HG03103 (cell line): ENCODE data around the gene PROM1.

Experiments used
- ATAC-seq: cut with Tn5 transposase; IDR thresholded peaks from one replicate; pipeline ENCODE4 v1.9.1; 2021; ENCODE audit warnings: low read depth; ENCODE audit not compliant: unreplicated experiment

Gene PROM1

DNA sequence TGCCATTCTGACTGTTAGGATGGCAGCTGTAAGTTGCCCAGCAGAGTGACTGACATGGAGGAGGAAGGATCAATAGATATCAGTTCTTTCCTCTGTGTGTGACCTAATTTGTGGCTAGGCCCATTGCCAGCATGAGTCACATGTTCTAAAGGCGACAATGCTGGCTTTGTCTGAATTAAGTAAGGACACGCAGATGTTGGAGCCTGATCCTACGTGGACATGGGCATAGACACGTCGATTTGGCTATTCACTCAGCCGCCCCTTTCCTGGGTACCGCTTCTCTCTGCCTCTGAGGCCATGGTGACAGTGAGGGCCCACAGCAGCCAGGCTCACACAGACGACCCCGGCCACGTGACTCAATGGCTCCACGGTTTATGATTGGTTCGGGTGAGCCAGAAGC is 16.3 kb downstream of the PROM1 start:
- ATAC-seq: no peak

DNA sequence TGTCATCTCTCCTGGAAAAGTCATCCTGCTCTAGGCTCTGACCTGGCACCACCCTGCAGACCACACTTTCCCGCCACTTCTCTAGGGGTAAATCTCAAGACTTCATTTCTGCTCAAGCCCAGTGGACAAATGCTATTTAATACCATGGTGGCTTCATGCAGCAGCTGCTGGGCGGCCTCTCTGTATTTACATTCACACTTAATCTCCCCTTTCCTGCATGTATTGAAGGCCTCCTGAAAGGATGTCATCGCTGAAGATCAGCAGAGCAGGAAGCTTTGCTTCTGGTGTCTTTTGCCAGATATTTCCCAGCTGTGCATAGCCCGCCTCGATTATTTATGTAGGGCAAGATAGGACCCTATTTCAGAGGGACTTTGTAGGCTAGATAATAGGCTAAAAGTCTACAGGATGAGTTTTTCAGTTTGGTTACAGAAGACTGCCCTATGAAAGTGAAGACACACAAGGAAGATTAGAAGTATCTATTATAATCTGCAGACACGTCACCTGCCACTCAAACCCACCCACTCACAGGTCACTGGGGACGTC is 17.2 kb downstream of the PROM1 start:
- no peak for ATAC-seq

DNA sequence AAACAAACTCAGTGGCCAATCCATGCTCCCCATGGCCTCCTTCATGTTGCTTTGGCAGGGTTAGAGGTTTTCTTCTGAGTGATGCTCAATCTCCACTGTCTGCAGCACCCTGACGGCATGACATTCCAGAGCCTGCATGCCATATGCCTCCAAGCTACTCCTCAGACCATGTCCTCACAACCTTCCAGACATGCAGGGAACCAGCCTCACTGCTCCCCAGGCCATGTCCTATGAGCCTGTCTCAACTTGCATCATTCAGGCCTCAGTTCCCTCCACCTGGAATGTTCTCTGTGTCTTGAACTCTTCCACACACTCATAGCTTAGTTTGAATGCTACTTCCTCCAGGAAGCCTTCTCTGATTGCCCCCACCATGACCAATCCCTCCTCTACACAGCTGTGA is 18.8 kb downstream of the PROM1 start:
- ATAC-seq: no peak

DNA sequence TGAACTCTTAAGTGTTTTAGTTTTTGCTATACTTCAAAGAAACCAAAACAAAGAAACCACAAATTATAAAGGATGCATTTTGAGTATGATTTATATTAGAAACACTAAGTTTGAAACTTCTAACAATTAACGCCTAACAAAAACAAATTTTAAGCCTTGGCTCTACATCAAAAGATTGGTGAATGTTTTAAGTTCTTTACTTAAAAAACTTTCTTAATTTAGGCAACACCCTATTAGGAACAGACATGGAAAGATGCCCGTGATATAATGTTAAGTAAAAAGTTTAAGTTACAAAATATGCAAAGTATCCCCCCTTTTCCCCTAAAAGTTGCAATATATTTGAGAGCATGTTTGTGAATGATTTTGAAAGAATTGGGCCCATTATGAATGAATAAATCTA is 21.2 kb downstream of the PROM1 start:
- no peak for ATAC-seq

DNA sequence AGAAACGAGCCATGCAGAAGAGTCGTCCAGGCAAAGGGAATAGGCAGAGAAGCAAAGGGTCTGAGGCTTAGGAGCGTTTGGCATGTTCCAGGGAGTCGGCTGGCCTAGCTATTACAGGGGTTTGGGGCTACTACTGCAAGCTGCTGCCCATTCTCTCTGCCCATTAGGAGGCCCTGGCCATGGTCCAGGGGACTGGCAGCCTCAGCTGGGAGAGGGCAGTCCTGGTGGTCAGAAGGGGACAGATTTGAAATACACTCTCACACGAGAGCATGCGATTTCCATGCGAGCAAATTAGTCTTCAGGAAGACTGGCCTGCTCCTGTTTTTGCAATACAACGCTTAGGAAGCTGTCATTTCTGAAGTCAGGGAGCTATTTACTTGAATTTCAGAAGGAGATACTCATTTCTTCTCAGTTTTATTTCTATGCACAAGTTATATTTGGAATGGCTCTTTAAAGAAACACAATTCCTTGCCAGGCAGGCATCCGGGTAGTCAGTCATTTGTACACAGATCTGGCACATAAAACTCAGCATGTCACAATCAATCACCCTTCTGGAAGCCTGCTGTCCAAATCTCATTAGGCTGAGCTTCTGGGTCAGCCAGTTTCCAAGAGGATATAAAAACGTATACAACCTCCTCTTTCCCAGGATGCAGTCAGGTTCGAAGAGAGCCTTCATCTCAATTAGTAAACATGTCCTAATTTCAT is 27.0 kb downstream of the PROM1 start:
- no peak for ATAC-seq

DNA sequence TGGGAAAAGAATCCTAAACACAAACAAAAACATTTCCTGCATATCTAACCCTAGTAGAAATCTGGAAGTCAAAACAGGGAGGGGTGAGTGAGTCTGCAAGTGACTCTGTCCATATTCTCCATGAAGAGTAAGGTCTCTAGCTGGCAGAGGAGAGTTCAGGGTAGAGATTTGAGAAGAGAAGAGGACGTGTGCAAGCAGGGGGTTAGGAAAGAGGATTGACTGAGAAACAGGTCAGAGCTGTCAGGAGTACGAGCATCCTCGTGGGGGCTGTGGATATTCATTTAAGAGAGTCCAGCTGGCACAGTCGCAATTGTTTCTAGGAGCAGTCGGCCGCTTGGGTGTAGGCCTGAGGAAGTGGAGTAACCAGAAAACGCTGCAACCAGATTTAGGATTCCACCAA is 27.9 kb downstream of the PROM1 start:
- no peak for ATAC-seq

DNA sequence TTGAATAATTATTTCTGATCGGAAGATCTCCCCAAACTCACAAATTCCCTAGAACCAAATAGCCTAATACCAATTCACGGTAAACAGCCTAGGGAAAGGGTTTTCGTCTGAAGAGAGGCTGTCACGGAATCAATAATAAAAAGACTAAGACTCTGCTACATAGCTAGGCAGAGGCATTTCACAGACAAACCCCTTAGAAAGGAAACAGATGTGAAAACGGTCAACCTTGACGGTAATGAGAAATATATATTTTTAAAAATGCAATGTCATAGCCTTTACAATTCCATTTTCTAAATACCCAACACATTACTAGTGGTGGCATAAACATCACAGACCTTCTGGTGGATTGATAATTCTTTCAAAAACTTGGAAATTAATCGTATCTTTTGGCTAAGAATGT is 28.4 kb downstream of the PROM1 start:
- ATAC-seq: no peak

DNA sequence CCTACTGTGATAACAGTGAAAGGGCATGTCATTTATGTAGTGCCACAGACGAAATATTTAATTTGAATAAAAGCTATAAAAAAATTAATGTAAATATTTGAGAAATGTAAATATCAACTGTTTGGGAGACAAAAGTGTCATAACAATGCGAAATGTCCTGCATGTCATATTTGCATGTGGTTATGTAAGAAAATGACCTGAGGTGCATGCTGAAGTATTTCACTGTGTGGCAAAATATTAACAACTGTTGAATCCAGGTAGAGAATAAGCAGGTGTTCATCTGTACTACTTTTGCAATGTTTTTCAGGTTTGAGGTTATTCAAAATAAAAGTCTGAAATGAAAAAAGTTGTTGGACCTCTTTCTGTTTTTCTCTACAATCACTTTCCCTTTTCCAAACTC is 30.9 kb downstream of the PROM1 start:
- ATAC-seq: no peak

DNA sequence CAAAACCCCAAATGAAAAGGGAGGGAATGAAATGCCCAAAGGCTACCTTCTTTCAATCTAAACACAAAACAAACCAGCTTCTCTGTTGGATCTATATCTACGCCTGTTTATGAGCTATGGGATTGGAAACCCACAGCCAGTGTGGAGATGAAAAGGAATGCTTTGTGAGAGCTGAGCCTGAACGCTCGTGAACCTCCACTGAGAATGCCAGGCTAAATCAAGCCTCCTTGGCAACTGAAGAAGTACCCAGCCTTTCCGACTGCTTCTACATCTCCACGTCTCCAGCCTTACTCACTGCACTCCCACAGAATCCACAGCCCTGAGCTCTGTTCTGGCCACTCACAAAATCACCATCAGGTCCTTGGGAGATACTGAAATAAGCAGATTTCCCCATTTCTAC is 31.8 kb downstream of the PROM1 start:
- no peak for ATAC-seq

DNA sequence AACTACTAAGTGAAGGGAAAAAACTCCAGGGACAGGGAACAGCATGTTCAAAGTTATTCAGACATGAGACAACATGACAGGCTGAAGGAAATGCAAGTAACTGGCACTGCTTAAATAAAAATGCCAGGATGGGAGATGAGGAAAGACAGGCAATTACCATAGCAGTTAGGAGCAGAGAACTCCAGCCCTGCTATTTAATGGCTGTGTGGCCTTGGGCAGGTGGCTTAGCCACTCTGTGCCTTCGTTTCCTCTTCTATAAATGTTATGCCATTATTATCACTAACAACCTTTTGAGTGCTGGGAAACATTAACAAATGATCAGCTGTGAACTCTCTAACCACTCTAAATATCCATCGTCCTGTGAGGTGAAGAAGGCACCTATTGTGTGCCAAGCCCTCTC is 32.7 kb downstream of the PROM1 start:
- ATAC-seq: no peak

DNA sequence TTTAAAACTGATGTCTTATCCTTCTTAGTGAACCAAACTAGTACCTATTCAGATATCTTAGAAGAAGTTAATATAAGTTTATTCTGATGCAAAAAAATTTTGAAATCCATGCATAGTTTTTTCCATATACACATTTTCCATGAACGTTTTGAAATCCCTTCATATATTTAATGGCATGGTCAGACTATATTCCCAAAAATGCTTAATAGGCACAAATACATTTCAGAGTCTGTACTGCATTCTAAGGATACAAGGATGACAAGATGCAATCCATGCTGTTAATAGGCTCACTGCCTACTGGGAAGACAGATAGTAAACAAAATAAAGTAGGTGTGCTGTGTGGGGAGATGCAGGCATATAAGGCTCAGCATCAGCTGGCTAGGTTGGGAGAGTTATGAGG is 33.2 kb downstream of the PROM1 start:
- no peak for ATAC-seq

DNA sequence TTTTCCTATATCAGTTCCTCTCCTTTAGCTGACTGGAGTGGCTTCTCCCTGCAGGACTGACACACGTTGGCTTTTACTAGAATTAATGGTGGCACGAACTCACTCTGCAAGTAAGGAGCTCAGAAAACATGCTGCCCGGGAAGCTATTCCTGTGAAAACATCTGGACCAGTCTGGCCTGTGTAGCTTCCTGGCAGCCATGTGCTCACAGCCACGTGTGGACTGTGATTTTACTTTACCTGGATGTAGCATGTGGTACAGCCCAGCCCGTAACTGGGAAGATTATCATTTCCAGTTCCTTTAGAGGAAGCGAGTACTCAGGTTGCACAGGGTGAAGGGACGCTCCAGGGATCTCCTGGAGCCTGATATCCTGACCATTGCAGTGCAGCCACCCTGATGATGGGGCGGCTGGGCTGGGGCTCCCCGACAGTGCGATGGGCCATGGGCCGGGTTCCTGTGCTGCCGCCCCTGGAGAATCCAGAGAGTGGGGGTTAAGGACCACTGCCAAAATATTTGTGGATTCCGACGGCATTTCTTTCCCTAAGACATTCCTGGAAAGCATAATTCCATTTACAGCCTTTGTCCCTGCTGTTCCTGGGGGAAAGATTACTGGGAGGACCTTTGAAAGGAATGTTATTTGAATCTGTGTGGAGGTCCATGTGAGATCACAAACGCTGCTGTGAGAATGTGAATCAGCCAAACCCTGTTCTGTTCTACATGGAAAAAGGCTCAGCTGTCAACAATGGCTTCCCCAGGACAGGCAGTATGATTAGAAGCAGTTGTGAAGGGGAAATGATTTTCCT is 35.0 kb downstream of the PROM1 start:
- no peak for ATAC-seq

DNA sequence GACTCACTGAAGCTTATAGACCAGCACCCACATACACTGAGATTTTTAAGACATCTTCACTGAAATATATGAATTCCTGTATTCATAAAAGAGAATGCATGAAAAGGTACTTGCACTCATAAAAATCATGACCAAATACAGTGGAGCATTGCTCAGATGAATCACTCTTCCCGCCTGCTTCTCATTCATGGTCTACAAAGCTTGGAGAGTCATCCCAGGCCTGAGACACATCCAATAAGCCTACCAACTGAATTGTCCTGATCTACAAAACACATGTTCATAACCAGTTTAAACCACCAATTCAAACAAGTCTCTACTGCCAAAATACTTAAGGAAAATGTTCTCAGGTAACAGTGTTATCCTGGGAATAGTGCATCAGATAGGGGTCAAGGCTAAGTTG is 38.1 kb downstream of the PROM1 start:
- ATAC-seq: no peak

DNA sequence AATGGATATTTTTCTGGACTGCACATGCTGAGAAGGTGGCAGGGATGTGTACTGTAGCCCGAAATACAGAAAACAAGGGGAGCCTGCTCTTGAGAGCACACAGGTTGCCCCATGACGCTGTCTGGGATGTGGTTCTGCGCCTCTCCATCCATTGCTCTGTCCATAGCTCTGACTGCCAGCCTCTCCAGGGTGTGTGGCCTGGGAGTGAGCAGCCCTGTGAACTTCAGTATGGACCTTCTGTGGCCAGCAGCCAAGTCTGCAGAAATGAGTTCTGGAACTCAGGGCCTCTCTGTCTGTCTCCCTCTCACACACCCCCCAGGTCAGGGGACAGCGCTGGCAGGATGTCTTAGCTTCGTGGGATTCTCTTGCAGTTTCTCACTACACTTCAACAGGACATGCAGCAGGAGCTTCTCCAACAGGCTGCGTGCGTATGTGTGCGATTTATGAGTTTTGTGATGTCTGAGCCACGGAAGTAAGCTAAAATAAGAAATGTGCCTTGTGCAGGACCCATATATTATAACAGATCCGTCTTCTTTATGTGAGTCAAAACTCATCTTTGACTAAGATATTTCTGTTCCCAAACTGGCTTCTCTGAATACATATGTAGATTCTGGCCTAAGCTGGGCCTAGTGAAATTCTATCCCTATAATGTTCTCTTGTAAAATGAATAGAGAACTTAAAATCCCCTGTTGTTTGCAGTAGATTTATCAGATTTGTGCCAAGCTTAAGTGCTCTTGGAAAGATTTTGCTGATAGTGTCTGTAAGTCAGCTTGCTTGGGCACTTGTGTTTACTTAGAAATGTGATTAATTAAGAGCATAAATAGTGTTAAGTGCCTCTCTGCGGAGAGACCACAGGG is 40.0 kb downstream of the PROM1 start:
- ATAC-seq: no peak

DNA sequence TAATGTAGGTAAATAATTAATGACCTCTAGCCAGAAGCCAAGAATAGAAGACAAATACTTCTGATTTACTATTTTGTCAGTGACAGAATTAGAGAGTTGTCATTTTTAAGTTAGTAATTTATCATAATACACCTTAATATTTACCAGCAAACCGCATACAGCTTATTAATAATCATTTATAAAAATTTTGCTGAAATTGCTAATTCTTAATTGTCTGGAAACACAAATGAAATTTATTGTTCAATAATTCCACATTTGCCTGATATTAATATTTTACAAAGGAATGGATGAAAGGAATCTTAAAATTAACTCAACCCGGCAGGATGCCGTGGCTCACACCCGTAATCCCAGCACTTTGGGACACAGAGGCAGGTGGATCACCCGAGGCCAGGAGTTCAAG is 44.7 kb downstream of the PROM1 start:
- ATAC-seq: no peak

DNA sequence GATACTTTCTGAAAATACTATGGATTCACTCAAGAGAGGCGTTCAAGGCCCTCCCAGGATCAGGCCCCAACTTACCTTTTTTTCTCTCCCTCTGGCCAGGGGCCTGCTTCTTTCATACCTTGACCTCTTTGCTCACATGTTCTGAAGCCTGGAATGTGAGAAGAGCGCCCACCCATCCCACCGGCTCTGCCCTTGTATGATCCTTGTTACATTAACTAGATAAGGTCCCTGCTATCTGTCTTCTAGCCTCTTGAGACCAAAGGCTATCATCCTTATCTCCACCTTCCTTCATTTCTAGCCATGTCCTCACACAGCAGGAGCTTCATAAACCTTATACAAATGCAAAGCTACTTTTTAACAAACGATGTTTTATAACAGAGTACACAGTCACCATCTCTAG is 45.9 kb downstream of the PROM1 start:
- ATAC-seq: no peak

DNA sequence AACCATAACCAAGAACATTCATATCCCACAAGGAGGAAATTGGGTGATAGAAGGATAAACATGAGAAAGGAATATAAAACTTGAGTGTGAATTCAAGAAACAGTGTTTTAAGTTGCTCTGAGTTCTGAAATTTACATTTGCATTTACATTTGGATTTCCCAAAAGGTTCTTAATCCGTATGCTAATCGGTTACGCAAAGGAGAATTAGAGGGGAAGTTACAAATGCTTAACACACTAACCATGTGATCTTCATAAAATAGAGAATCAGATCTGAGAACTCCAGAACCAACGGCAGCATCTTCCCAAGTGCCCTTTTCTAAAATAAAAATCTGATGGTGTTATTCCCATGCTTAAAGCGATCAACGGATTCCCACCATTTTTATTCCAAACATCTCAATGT is 48.0 kb downstream of the PROM1 start:
- ATAC-seq: no peak

DNA sequence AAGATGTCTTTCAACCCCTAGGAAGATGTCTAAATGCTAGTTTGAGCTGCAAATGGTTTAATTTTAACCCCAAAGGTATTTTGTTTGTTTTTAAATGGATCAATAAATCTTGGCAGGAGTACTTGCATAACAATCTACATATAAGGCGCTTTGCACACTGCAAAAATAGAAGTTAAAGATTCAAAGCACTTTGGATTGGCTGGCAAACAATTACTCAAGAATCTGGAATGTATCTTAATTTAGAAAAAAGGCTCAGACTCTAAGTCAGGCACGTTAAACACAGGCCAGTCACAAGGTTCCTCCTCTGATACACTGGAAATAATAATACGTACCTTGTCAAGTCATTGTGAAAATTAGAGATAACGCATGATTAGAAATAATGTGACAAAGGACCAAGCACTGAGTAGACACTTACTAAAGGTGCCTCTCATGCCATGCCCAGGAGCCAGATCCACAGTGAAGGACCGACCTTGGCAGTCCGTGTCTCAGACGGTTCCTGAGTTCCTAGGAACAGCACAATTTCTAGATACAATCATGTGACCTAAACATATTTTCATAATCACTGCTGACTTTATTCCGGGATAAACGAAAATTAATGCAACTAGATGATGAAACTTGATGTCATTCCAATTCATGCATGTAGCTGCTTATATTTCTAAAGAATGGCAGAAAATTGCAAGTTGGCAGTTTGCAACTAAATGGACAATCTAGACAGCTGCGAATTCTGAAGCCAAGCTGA is 49.6 kb downstream of the PROM1 start:
- ATAC-seq: no peak

DNA sequence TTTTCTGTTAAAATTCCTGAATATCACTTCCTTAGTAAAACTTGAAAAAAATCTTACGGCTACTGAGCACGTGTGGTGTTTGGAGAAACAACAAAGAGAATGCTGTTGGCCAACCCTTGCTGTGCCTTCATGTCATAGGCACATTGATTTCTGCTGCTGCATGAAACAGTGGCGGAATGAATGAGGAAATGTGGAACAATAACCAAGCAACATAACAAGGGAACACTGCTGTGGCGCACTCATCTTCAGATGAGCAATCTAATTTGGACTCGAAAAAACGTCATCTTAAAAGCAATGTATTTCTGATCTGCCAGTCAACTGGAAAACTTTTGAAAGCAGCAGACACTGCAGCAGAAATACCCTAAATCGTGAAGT is 51.4 kb downstream of the PROM1 start:
- ATAC-seq: no peak

DNA sequence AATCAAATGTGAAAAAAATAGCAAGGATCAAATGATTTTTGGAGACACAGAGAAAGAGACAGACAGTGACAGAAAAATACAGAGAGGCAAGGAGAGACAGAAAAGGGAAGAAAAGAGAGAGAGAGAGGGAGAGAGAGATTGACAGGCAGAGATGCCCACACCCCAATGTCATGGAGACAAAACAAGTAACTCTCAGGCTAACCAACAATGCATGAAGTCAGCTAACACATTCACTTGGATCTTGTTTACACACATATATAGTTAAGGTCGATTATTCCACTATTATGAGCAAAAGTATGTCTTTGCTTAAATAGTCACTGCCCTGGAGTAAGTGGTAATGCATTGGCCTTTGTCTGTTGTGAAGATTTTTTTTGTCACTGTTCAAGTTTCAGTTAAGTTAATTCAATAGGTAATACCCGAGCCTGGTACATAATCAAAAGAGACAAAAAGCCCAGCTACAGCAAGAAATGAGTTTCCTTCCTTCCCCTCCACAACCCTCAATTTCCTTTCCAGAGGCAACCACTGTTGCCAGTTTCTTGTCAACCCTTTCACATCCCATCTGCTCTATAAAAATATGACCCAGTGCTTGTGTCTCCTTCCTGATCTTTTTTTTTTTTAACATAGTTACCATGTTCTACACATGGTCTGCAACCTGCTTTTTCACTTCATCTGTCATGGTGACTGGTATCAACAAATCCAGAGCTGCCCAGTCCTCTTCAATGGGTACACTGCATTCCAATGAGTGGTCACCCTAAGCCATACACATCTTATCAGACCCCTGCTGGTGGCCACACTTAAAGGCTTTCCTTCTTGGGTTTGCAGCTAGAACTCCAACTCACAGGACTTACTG is 52.1 kb downstream of the PROM1 start:
- no peak for ATAC-seq
